ENCODE measurements around the gene OR10T2.

- no peak for TF ChIP-seq POLR2A (IDR thresholded peaks at IDR 0.05; ENCODE audit: low read depth, low read length)
- no peak for TF ChIP-seq POU2F2 (IDR thresholded peaks at IDR 0.05; ENCODE audit: low read depth, low read length)
- no peak for TF ChIP-seq POLR2AphosphoS5 (IDR thresholded peaks at IDR 0.05; ENCODE audit: low read depth, low read length)
Observed at GRCh38 chr1:158426137-158426536, 26.9 kb upstream of the OR10T2 start, which contains the start of gene OR10K2.

Measured in GM12891 (cell line).